Renal cortical epithelial cell (primary cell): ENCODE results near the gene PRKCZ. TPM values are rescaled to one million over a fixed set of nuclear protein-coding genes. Genes with fewer than 3 reads are reported as not detected.
A peak's percentile ranks its signal among the peaks of the same experiment; 100 is the strongest.
"Not testable (repeated sequence)": the region's sequence is repeated elsewhere in the genome, so short reads cannot be mapped to it uniquely, and the experiment has no call there.

ENCODE experiments used
- DNase-seq: peaks from one replicate; pipeline ENCODE4 v3.0.0-alpha.2; 2011; ENCODE audit warnings: low read depth
- total RNA-seq: library from RNA; depleted of rRNA; stranded (reverse); fragments of >200 nt; gene quantifications from 2 replicates; pipeline ENCODE4 v1.2.3, GENCODE V29; 2014

The PRKCZ gene
- total RNA-seq, 1 donor from 2014 or later = 34.6 TPM

GRCh38 chr1:2101531-2101930, 51.3 kb downstream of the PRKCZ start:
- DNase-seq = no peak

GRCh38 chr1:2101946-2102345, 51.7 kb downstream of the PRKCZ start:
- no peak for DNase-seq

DNA sequence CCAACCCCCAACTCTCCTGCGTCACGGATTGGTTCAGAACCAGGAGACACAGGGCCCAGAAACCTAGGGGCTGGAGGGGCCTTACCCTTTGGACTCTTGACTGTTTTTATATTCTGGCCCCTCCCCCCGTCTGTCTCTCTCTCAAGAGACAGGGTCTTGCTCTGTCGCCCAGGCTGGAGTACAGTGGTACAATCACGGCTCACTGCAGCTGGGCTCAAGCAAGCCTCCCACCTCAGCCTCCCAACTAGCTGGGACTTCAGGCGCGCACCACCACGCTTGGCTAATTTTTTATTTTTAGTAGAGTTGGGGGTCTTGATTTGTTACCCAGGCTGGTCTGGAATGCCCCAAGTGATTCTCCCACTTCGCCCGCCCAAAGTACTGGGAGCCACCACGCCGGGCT, 52.5 kb downstream of the PRKCZ start:
- DNase-seq = no peak

- no peak for DNase-seq
These were observed 53.2 kb downstream of the PRKCZ start for GRCh38 chr1:2103266-2103900.

DNA sequence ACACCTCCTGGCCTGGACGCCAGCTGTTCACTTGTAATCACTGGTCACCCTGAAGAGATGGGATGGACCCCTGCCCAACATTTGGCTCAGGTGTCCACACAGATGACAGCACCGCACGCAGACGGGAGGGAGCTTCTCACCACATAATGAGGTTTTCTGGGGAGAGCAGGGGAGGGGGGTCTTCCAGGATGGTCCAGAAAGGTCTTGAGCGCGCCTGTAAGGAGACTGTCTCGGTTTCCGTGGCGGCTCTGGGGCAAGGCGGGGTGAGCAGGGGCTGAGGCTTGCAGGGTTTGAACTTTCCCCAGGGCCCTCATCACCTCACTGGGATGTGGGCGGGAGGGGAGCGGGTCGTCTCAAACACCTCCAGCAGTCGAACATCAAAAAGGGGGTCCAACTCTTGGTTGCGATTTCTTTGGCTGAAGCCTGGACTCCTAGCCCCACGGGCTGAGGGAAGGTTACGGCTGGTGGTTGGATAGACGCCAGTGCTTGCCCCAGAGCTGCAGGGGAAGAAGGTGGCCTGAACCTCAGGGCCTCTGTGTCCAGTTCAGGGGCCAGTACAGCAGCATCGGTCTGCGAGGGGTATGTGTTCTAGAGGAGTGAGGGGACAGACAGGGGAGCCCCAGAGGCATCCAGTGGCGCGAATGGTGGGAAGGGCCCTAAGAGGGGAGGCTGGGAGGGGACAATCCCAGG, 53.8 kb downstream of the PRKCZ start:
- DNase-seq = no peak

- DNase-seq = peak; percentile 19
These were observed 54.6 kb downstream of the PRKCZ start for GRCh38 chr1:2104621-2105427.

GRCh38 chr1:2105781-2106524, 55.7 kb downstream of the PRKCZ start:
- no peak for DNase-seq

GRCh38 chr1:2106659-2107405, 56.6 kb downstream of the PRKCZ start:
- DNase-seq = no peak

- DNase-seq = no peak
These were observed 57.5 kb downstream of the PRKCZ start for GRCh38 chr1:2107586-2108212.

- no peak for DNase-seq
These were observed 58.1 kb downstream of the PRKCZ start for GRCh38 chr1:2108213-2108876.

- DNase-seq = no peak
These were observed 58.8 kb downstream of the PRKCZ start for GRCh38 chr1:2108877-2109580.

GRCh38 chr1:2109581-2110021, 59.4 kb downstream of the PRKCZ start:
- DNase-seq = no peak

DNA sequence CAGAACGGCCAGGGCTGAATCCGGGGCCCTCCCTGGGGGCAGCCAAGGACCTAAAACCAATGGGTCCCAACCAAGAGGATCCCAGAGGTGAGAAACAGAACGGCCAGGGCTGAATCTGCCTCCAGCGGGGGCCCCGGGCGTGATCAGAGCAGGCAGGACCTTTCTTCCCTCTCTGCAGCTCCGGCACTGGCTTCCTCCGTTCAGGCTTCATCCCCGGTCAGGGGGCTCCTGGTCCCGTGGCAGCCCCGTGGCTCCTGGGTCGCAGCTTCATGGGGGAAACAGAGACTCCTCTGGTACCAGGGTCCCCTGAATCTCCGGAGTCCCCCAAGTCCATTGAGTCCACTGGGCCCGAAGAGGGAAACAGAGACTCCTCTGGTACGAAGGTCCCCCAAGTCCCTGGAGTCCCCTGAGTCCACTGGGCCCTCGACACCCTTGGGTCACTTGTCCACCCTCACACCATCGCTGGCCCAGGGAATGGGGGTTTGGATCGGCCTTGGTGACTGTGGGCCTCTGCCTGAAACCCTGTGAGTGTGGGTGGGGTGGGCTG, 60.1 kb downstream of the PRKCZ start:
- DNase-seq = no peak

DNA sequence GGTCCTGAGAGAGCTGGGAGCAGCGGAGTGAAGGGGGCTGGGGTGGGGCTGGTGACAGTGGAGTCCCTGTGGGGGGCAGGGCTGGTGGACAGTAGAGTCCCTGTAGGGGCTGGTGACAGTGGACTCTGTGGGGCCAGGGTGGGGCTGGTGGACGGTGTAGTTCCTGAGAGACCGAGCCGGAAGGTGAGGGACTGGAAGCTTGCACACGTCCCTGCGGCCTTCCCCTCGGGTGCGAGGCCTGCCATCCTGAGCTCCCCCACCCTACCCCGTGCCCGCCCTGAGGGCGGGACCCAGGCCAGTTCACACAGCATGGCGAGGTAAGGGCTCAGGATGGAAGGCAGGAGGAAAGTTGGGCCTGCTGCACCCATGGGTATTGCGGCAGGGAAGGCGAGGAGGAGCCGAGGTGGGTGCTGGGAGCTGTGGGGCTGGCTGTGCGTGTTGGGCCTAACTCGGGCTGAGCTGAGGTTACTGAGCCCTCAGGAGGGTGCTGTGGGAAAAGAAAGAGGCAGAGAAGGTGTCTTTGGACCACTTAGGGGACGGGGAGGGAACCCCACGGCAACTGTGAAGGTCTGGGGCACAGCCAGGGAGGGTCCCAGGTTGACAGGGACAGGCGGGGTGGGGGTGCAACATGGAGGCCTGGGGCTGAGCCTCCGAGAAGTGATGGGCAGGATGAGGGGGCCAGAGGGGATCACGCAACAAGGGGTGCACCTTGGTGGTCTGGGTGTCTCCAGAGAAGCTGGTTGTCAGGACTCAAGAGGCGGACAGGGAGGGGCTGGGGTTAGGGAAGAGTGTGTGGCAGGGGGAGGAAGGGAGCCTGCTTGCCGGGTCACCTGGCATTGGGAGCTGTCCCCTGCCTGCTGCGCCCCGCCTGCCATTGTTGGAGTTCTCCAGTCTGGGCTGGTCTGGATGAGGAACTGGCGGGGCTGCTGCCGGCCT, 60.8 kb downstream of the PRKCZ start:
- DNase-seq = no peak

GRCh38 chr1:2111674-2112035, 61.4 kb downstream of the PRKCZ start:
- no peak for DNase-seq

- DNase-seq = no peak
These were observed 62.1 kb downstream of the PRKCZ start for GRCh38 chr1:2112280-2112701.

- no peak for DNase-seq
These were observed 63.5 kb downstream of the PRKCZ start for GRCh38 chr1:2113620-2114135.

DNA sequence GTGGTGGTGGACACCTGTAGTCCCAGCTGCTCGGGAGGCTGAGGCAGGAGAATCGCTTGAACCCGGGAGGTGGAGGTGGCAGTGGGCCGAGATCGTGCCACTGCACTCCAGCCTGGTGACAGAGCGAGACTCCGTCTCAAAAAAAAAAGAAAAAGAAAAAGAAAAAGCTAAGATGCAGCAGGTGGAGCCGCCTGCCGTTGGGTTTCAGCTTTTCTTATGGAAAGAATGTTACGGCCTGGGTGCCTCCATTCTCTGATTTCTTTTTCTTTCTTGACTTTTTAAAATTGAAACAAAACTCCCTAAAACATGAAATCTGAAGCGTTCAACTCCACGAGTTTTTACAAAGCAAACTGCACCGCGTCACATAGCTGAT, 64.4 kb downstream of the PRKCZ start:
- not testable (repeated sequence) for DNase-seq
